PC-3 (cell line): ENCODE data around the gene GRIP2. TPM values are rescaled to one million over a fixed set of nuclear protein-coding genes. Genes with fewer than 3 reads are reported as not detected.

Experiments used
- ATAC-seq: fragments of 200-7000 bp; cut with Tn5 transposase; 2 replicates; pipeline ENCODE4 v1.9.1; 2020; ENCODE audit warnings: mild to moderate bottlenecking, moderate library complexity
- BruUV-seq: library from RNA; stranded (reverse); fragments of 400-500 nt; replicated peaks from 2 replicates; lab custom pipeline; 2021; lab: Mats Ljungman, UMichigan
- CTCF ChIA-PET: fragments of 300-600 bp; sonication (Branson Sonifier 250); formaldehyde crosslinking; loops from one replicate; lab custom pipeline; 2022; ENCODE audit warnings: antibody characterized with exemption; lab: Charles Lee
- POLR2A ChIA-PET: fragments of 300-600 bp; sonication (Branson Sonifier 250); formaldehyde crosslinking; loops from one replicate; lab custom pipeline; 2022; ENCODE audit warnings: antibody characterized with exemption; ENCODE audit not compliant: unreplicated experiment; lab: Charles Lee
- DNase-seq: peaks from one replicate; pipeline ENCODE4 v3.0.0-alpha.2; 2015
- H2AFZ ChIP-seq: fragments of 300-600 bp; sonication (generic); 2 replicates; pipeline ENCODE4 v1.6.0; 2016; ENCODE audit warnings: antibody characterized with exemption, low read length
- H3F3A ChIP-seq: fragments of 300-600 bp; sonication (generic); one replicate; pipeline ENCODE4 v1.6.0; 2017; ENCODE audit warnings: antibody characterized with exemption, low read length, control low read depth, mild to moderate bottlenecking; ENCODE audit not compliant: unreplicated experiment
- H3K27ac ChIP-seq: fragments of 300-600 bp; sonication (generic); 2 replicates; pipeline ENCODE4 v1.5.1; 2016; ENCODE audit warnings: mild to moderate bottlenecking, low read length
- H3K27me3 ChIP-seq: fragments of 300-600 bp; sonication (generic); 2 replicates; pipeline ENCODE4 v1.6.1; 2016; ENCODE audit warnings: low read length, mixed read lengths
- H3K36me3 ChIP-seq: fragments of 300-600 bp; sonication (generic); 2 replicates; pipeline ENCODE4 v1.6.1; 2016; ENCODE audit warnings: low read depth, mixed run types, low read length, mixed read lengths
- H3K4me1 ChIP-seq: fragments of 300-600 bp; sonication (generic); 2 replicates; pipeline ENCODE4 v1.5.1; 2016; ENCODE audit warnings: low read length; ENCODE audit not compliant: insufficient read depth
- H3K4me2 ChIP-seq: fragments of 300-600 bp; sonication (generic); 2 replicates; pipeline ENCODE4 v1.6.0; 2016; ENCODE audit warnings: low read length
- H3K4me3 ChIP-seq: fragments of 300-600 bp; sonication (generic); 2 replicates; pipeline ENCODE4 v1.5.1; 2016; ENCODE audit warnings: mild to moderate bottlenecking, low read length, mixed read lengths
- H3K79me2 ChIP-seq: fragments of 300-600 bp; sonication (generic); 2 replicates; pipeline ENCODE4 v1.6.1; 2017; ENCODE audit warnings: low read length, mixed read lengths
- H3K9ac ChIP-seq: fragments of 300-600 bp; sonication (generic); 2 replicates; pipeline ENCODE4 v1.6.0; 2016; ENCODE audit warnings: mild to moderate bottlenecking, low read length
- H3K9me2 ChIP-seq: fragments of 300-600 bp; sonication (generic); replicated peaks from 2 replicates; pipeline ENCODE4 v1.6.1; 2016; ENCODE audit warnings: mixed run types, low read length, mixed read lengths
- H3K9me3 ChIP-seq: fragments of 300-600 bp; sonication (generic); 2 replicates; pipeline ENCODE4 v1.6.1; 2016; ENCODE audit warnings: low read length, mixed read lengths
- H4K20me1 ChIP-seq: fragments of 300-600 bp; sonication (generic); 2 replicates; pipeline ENCODE4 v1.6.1; 2016; ENCODE audit warnings: low read length, mixed read lengths
- EZH2 ChIP-seq: fragments of 300-600 bp; sonication (generic); IDR thresholded peaks from one replicate; pipeline ENCODE4 v1.6.1; 2017; ENCODE audit warnings: antibody characterized with exemption, mild to moderate bottlenecking, low read length; ENCODE audit not compliant: unreplicated experiment
- EZH2phosphoT487 ChIP-seq: fragments of 300-600 bp; sonication (generic); IDR thresholded peaks from 2 replicates; pipeline ENCODE4 v1.6.1; 2018; ENCODE audit warnings: mild to moderate bottlenecking, antibody characterized with exemption, low read length, borderline replicate concordance
- intact Hi-C: fragments of 100-400 bp; cut with micrococcal nuclease; formaldehyde crosslinking; loops from 2 replicates; pipeline ENCODE4 v1.9.0; 2023
- total RNA-seq: library from RNA; depleted of rRNA; stranded (reverse); fragments of >200 nt; gene quantifications from 2 replicates; pipeline ENCODE4 v1.2.3, GENCODE V29; 2014
- TF ChIP-seq, protein P1 (sequence below): fragments of 300-600 bp; sonication (generic); conservative IDR thresholded peaks from 2 replicates; pipeline ENCODE4 v1.5.1; 2017; ENCODE audit warnings: antibody characterized with exemption, low read depth, mild to moderate bottlenecking, low read length

Gene GRIP2
- total RNA-seq, 1 experiment from 2014 or later: 0.36 TPM

DNA sequence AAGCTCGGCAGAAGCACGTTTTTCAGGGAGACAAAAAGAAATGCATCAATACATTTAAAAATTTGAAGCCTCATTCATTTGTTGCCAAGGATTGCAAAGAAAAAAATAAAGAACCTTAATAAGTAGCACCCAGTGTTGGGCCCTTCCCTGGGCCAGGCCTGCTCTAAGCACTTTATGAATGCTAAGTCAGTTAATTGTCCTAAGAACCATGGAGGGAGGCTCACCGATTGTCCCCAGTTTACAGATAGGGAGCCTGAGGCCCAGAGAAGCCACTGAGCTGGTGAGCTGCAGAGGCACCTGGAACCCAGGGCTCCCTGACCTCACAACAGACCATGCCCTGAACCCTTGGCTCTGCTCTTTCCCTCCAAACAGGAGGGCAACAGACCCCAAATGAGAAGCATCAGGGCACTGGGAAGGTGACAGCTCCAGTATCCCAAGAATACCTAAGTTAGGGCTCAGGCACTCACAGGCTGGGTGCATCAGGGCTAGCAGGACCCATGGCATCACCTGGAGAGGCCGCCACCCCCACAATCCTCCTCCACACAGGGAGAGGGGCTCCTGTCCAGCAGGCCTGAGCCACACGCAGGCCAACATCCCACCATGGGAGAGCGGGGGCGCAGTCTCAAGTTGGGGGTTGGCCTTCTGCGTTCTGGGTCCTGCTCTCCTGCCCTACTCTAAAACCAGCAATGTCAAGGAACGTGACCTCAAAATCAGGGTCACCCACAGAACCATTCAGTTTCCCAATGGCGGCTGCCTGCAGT, 3.9 kb downstream of the GRIP2 start:
- H3K9me2 ChIP-seq: no peaks in the 10 kb centered on the region
- H3K9ac ChIP-seq: no peak overlapping the region
- H3K4me2 ChIP-seq: no peak overlapping the region
- intact Hi-C loops: no loop called here
- no peak overlapping the region for H3K4me3 ChIP-seq
- no peaks in the 10 kb centered on the region for H3F3A ChIP-seq
- no peak overlapping the region for H3K27ac ChIP-seq
- no peaks in the 10 kb centered on the region for H4K20me1 ChIP-seq
- DNase-seq (no peak), ATAC-seq (no peak)
- ChIA-PET CTCF (interaction anchor here (0.6 kb wide), 1 partner anchor 115 kb away, joined by 3 read pairs; no protein-coding TSS in a partner anchor), POLR2A (no interaction called here)
- H3K27me3 ChIP-seq: no peaks in the 10 kb centered on the region
- TF ChIP-seq EZH2phosphoT487 (no peak), EZH2 (no peak)
- TF ChIP-seq, protein P1, sequence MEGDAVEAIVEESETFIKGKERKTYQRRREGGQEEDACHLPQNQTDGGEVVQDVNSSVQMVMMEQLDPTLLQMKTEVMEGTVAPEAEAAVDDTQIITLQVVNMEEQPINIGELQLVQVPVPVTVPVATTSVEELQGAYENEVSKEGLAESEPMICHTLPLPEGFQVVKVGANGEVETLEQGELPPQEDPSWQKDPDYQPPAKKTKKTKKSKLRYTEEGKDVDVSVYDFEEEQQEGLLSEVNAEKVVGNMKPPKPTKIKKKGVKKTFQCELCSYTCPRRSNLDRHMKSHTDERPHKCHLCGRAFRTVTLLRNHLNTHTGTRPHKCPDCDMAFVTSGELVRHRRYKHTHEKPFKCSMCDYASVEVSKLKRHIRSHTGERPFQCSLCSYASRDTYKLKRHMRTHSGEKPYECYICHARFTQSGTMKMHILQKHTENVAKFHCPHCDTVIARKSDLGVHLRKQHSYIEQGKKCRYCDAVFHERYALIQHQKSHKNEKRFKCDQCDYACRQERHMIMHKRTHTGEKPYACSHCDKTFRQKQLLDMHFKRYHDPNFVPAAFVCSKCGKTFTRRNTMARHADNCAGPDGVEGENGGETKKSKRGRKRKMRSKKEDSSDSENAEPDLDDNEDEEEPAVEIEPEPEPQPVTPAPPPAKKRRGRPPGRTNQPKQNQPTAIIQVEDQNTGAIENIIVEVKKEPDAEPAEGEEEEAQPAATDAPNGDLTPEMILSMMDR: no peak
- no peaks in the 10 kb centered on the region for H3K9me3 ChIP-seq
- no peaks in the 10 kb centered on the region for H3K79me2 ChIP-seq
- BruUV-seq: no TSS peak
- peaks cover 6% of the 10 kb centered on the region; the same call in 1 of the 2 replicates for H3K4me1 ChIP-seq
- no peaks in the 10 kb centered on the region for H3K36me3 ChIP-seq
- no peak overlapping the region for H2AFZ ChIP-seq

DNA sequence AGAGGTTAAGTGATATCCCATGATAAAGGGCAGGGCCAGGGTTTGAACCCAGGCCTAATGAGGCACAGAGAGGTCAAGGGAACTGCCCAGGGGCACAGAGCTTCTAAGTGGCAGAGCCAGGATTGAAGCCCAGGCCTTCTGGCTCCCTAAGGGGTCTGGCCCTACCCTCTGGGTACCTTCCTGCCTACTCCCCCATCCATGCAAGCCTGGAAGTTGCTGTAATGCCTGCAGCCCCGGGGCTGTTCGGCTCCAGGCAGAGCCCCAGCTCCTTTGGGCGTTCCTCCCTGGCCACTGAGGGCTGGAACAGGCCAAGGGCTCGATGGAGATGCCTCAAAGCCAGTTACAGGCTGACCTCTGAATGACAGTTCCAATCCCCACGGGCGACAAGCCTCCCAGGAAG, 4.5 kb downstream of the GRIP2 start:
- DNase-seq: no peak
- no peak overlapping the region for H3K27ac ChIP-seq
- H3K4me3 ChIP-seq: no peak overlapping the region
- H3F3A ChIP-seq: no peaks in the 10 kb centered on the region
- H3K36me3 ChIP-seq: no peaks in the 10 kb centered on the region
- CTCF ChIA-PET: interaction anchor here (0.6 kb wide), 1 partner anchor 115 kb away, joined by 3 read pairs; no protein-coding TSS in a partner anchor
- no peaks in the 10 kb centered on the region for H3K79me2 ChIP-seq
- H4K20me1 ChIP-seq: no peaks in the 10 kb centered on the region
- ATAC-seq: no peak
- H3K9ac ChIP-seq: no peak overlapping the region
- TF ChIP-seq, protein P1: no peak
- no peak for TF ChIP-seq EZH2phosphoT487
- no peak for TF ChIP-seq EZH2
- H3K4me2 ChIP-seq: no peak overlapping the region
- intact Hi-C loops: no loop called here
- no peaks in the 10 kb centered on the region for H3K27me3 ChIP-seq
- POLR2A ChIA-PET: no interaction called here
- BruUV-seq: no TSS peak
- no peaks in the 10 kb centered on the region for H3K9me2 ChIP-seq
- H3K4me1 ChIP-seq: peaks cover 6% of the 10 kb centered on the region; the same call in 1 of the 2 replicates
- H3K9me3 ChIP-seq: no peaks in the 10 kb centered on the region
- no peak overlapping the region for H2AFZ ChIP-seq
